Panc1 (cell line): ENCODE measurements around the gene HDAC3. TPM values are rescaled to one million over a fixed set of nuclear protein-coding genes. Genes with fewer than 3 reads are reported as not detected.

Experiments used
- ATAC-seq: fragments of 200-7000 bp; cut with Tn5 transposase; 2 replicates; pipeline ENCODE4 v1.9.1; 2020; ENCODE audit warnings: mild to moderate bottlenecking, moderate library complexity
- BruUV-seq: library from RNA; stranded (reverse); fragments of 400-500 nt; replicated peaks from 2 replicates; lab custom pipeline; 2021; lab: Mats Ljungman, UMichigan
- CTCF ChIA-PET: fragments of 300-600 bp; sonication (Branson Sonifier 250); formaldehyde crosslinking; loops from one replicate; lab custom pipeline; 2022; ENCODE audit warnings: antibody characterized with exemption; lab: Charles Lee
- POLR2A ChIA-PET: fragments of 300-600 bp; sonication (Branson Sonifier 250); formaldehyde crosslinking; loops from one replicate; lab custom pipeline; 2022; ENCODE audit warnings: antibody characterized with exemption; lab: Charles Lee
- DNase-seq: peaks from one replicate; pipeline ENCODE4 v3.0.0-alpha.2; 2010; ENCODE audit warnings: low read depth, low spot score
- H3K27ac ChIP-seq: 2 replicates; pipeline ENCODE4 v1.5.1; 2011; ENCODE audit warnings: mild to moderate bottlenecking, low read length, inconsistent platforms
- H3K27me3 ChIP-seq: fragments of 200-500 bp; sonication (Bioruptor generic); 2 replicates; pipeline ENCODE4 v1.6.0; 2014; ENCODE audit warnings: low read length, inconsistent platforms; ENCODE audit not compliant: control insufficient read depth, insufficient read depth
- H3K36me3 ChIP-seq: fragments of 200-500 bp; sonication (Bioruptor generic); 2 replicates; pipeline ENCODE4 v1.5.1; 2014; ENCODE audit warnings: inconsistent platforms, mild to moderate bottlenecking, low read length, moderate library complexity; ENCODE audit not compliant: control insufficient read depth, insufficient read depth
- H3K4me1 ChIP-seq: 2 replicates; pipeline ENCODE4 v1.5.1; 2011; ENCODE audit warnings: inconsistent platforms, mild to moderate bottlenecking, low read length, moderate library complexity; ENCODE audit not compliant: control insufficient read depth, insufficient read depth
- H3K4me3 ChIP-seq, 2 experiments: 2 replicates each; pipeline ENCODE4 v1.5.1; 2011 to 2012; ENCODE audit warnings: low read depth in 2 of 2, low read length in 2 of 2, mild to moderate bottlenecking in 2 of 2, inconsistent platforms in 1 of 2, moderate library complexity in 1 of 2
- H3K9me3 ChIP-seq: fragments of 200-500 bp; sonication (Bioruptor generic); 2 replicates; pipeline ENCODE4 v1.5.1; 2014; ENCODE audit warnings: low read depth, mild to moderate bottlenecking, inconsistent platforms, low read length, moderate library complexity; ENCODE audit not compliant: control insufficient read depth, insufficient read depth
- CTCF ChIP-seq: fragments of 450-650 bp; IDR thresholded peaks from 2 replicates; pipeline ENCODE4 v1.5.1; 2017; ENCODE audit warnings: mild to moderate bottlenecking
- POLR2AphosphoS5 ChIP-seq: IDR thresholded peaks from 2 replicates; pipeline ENCODE4 v1.6.1; 2012; ENCODE audit warnings: mild to moderate bottlenecking, low read depth, low read length, moderate library complexity
- SIN3A ChIP-seq: IDR thresholded peaks from 2 replicates; pipeline ENCODE4 v1.6.1; 2012; ENCODE audit warnings: low read depth, mild to moderate bottlenecking, low read length, moderate library complexity, borderline replicate concordance; ENCODE audit not compliant: insufficient read depth
- TCF7L2 ChIP-seq: IDR thresholded peaks from 2 replicates; pipeline ENCODE4 v1.6.1; 2011; ENCODE audit warnings: mild to moderate bottlenecking, low read depth, low read length, inconsistent platforms
- in situ Hi-C: cut with HindIII; loops from 2 replicates; pipeline ENCODE4 v1.10.0; 2016; ENCODE audit warnings: low sequenced_read_pairs, low pct_unique_long_range_greater_than_20kb
- intact Hi-C: fragments of 100-400 bp; cut with micrococcal nuclease; formaldehyde crosslinking; loops from one replicate; pipeline ENCODE4 v1.10.0; 2022; ENCODE audit not compliant: unreplicated experiment
- total RNA-seq: library from RNA; stranded (reverse); gene quantifications from one replicate; pipeline ENCODE4 v1.2.1, GENCODE V29; 2021; ENCODE audit not compliant: unreplicated experiment
- TF ChIP-seq, protein P1 (sequence below), 2 experiments: IDR thresholded peaks; 2 replicates each; pipeline ENCODE4 v1.6.1; 2011 to 2012; ENCODE audit warnings: low read depth in 2 of 2, control low read depth in 1 of 2, low read length in 1 of 2, mild to moderate bottlenecking in 1 of 2, moderate library complexity in 1 of 2; ENCODE audit not compliant: insufficient read depth in 1 of 2

HDAC3 gene
- total RNA-seq, 1 experiment from 2014 or later: 75.5 TPM

- no peak overlapping the region for H3K4me3 ChIP-seq
- BruUV-seq: no TSS peak
- intact Hi-C loops: no loop called here
These were observed 12.5 kb upstream of the HDAC3 start for GRCh38 chr5:141649056-141649688.

DNA sequence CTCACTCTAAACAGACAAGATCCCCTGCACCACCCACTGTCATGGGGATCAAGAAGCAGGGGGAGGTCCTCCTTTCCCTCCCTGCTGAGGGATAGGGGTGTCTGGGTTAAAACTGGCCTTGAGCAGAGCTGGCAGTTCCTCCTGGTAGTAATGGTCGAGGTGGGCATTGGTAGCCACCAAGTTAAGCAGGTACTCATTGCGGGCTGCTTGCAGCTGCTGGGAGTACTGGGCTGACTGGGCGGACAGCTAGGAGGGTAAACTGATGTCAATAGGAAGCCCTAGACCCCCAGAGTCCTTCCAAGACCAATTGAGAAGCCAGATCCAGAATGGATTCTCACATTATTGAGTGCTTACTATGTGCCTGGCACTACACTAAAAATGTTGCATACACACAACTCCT, 11.2 kb upstream of the HDAC3 start:
- Histone ChIP-seq H3K9me3 (no peaks in the 10 kb centered on the region), H3K4me1 (no peaks in the 10 kb centered on the region), H3K36me3 (no peaks in the 10 kb centered on the region), H3K4me3 (no peak overlapping the region), H3K27ac (no peak overlapping the region), H3K27me3 (no peaks in the 10 kb centered on the region)
- in situ Hi-C loops: no loop called here
- POLR2A ChIA-PET: no interaction called here
- DNase-seq (no peak), ATAC-seq (no peak)
- CTCF ChIA-PET: no interaction called here
- intact Hi-C loops: no loop called here
- no TSS peak for BruUV-seq
- TF ChIP-seq POLR2AphosphoS5 (no peak), CTCF (no peak), TCF7L2 (no peak), SIN3A (no peak)
- TF ChIP-seq, protein P1, sequence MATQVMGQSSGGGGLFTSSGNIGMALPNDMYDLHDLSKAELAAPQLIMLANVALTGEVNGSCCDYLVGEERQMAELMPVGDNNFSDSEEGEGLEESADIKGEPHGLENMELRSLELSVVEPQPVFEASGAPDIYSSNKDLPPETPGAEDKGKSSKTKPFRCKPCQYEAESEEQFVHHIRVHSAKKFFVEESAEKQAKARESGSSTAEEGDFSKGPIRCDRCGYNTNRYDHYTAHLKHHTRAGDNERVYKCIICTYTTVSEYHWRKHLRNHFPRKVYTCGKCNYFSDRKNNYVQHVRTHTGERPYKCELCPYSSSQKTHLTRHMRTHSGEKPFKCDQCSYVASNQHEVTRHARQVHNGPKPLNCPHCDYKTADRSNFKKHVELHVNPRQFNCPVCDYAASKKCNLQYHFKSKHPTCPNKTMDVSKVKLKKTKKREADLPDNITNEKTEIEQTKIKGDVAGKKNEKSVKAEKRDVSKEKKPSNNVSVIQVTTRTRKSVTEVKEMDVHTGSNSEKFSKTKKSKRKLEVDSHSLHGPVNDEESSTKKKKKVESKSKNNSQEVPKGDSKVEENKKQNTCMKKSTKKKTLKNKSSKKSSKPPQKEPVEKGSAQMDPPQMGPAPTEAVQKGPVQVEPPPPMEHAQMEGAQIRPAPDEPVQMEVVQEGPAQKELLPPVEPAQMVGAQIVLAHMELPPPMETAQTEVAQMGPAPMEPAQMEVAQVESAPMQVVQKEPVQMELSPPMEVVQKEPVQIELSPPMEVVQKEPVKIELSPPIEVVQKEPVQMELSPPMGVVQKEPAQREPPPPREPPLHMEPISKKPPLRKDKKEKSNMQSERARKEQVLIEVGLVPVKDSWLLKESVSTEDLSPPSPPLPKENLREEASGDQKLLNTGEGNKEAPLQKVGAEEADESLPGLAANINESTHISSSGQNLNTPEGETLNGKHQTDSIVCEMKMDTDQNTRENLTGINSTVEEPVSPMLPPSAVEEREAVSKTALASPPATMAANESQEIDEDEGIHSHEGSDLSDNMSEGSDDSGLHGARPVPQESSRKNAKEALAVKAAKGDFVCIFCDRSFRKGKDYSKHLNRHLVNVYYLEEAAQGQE (IDR thresholded peaks at IDR 0.05; ENCODE audit: insufficient read depth in 1 of 2, low read depth in 2 of 2, low read length in 1 of 2): no peak

More at GRCh38 chr5:141649056-141649688, 12.5 kb upstream of the HDAC3 start:
- no peaks in the 10 kb centered on the region for H3K27me3 ChIP-seq
- TF ChIP-seq CTCF: no peak; the same call in 1 of the 2 replicates
- no peak for TF ChIP-seq TCF7L2
- TF ChIP-seq POLR2AphosphoS5: no peak
- no peak for TF ChIP-seq SIN3A
- TF ChIP-seq, protein P1 (IDR thresholded peaks at IDR 0.05; ENCODE audit: insufficient read depth in 1 of 2, low read depth in 2 of 2, low read length in 1 of 2): no peak
- ChIA-PET CTCF (no interaction called here), POLR2A (no interaction called here)
- DNase-seq (no peak), ATAC-seq (no peak)
- H3K27ac ChIP-seq: no peak overlapping the region
- H3K9me3 ChIP-seq: no peaks in the 10 kb centered on the region
- H3K36me3 ChIP-seq: no peaks in the 10 kb centered on the region
- in situ Hi-C loops: no loop called here
- H3K4me1 ChIP-seq: no peaks in the 10 kb centered on the region
